Measurements from ENCODE around the gene TFF1. TPM values are rescaled to one million over a fixed set of nuclear protein-coding genes. Genes with fewer than 3 reads are reported as not detected.

The TFF1 gene
- total RNA-seq, 2 experiments from 2014 or later = not detected

- intact Hi-C loops (cut with micrococcal nuclease; ENCODE audit: unreplicated experiment) = loop anchor here (1.0 kb wide), 1 partner anchor 199 kb away; no protein-coding TSS in a partner anchor
- H2AFZ ChIP-seq (ENCODE audit: low read length) = no peak overlapping the region
- ChIA-PET CTCF (ENCODE audit: unreplicated experiment) (interaction anchor here (0.5 kb wide), 1 partner anchor 53 kb away, joined by 3 read pairs; no protein-coding TSS in a partner anchor), POLR2A (no interaction called here)
- H3K36me3 ChIP-seq (ENCODE audit: insufficient read depth, low read length) = no peaks in the 10 kb centered on the region
- 0 out of 2 replicates have a peak, but pooled peaks cover 5% of the 10 kb centered on the region for H3K9me3 ChIP-seq (ENCODE audit: low read length)
- H3K27ac ChIP-seq (ENCODE audit: low read depth, low read length, poor library complexity, severe bottlenecking) = no peak overlapping the region
- TF ChIP-seq EZH2phosphoT487 (IDR thresholded peaks at IDR 0.05; ENCODE audit: borderline replicate concordance, low read depth, low read length) (no peak), CTCF (conservative IDR thresholded peaks at IDR 0.05; ENCODE audit: low read length) (peak; percentile 83)
- H4K20me1 ChIP-seq (ENCODE audit: insufficient read depth, low read length) = no peaks in the 10 kb centered on the region
- H3K4me1 ChIP-seq (ENCODE audit: insufficient read depth, low read length, poor library complexity, severe bottlenecking) = peaks cover 6% of the 10 kb centered on the region
- no peak overlapping the region for H3K4me3 ChIP-seq (ENCODE audit: low read depth, low read length, poor library complexity, severe bottlenecking)
- H3K79me2 ChIP-seq (ENCODE audit: insufficient read depth, low read depth, low read length) = no peaks in the 10 kb centered on the region
- no TSS peak for BruUV-seq (replicated peaks)
- no peaks in the 10 kb centered on the region for H3K9me2 ChIP-seq (ENCODE audit: insufficient read depth, low read length)
- H3K4me2 ChIP-seq (ENCODE audit: low read length) = no peak overlapping the region
- peak; percentile 69 for DNase-seq (ENCODE audit: low spot score)
Measured at GRCh38 chr21:42337830-42338728, 28.3 kb downstream of the TFF1 start.

- Histone ChIP-seq H2AFZ (ENCODE audit: low read length) (no peak overlapping the region), H4K20me1 (ENCODE audit: insufficient read depth, low read length) (no peaks in the 10 kb centered on the region), H3K9me2 (ENCODE audit: insufficient read depth, low read length) (no peaks in the 10 kb centered on the region), H3K79me2 (ENCODE audit: insufficient read depth, low read depth, low read length) (no peaks in the 10 kb centered on the region), H3K4me1 (ENCODE audit: insufficient read depth, low read length, poor library complexity, severe bottlenecking) (peaks cover 6% of the 10 kb centered on the region), H3K4me2 (ENCODE audit: low read length) (no peak overlapping the region), H3K9me3 (ENCODE audit: low read length) (0 out of 2 replicates have a peak, but pooled peaks cover 6% of the 10 kb centered on the region), H3K4me3 (ENCODE audit: low read depth, low read length, poor library complexity, severe bottlenecking) (no peak overlapping the region), H3K27ac (ENCODE audit: low read depth, low read length, poor library complexity, severe bottlenecking) (no peak overlapping the region), H3K36me3 (ENCODE audit: insufficient read depth, low read length) (no peaks in the 10 kb centered on the region)
- DNase-seq (ENCODE audit: low spot score) = no peak
- ChIA-PET CTCF (ENCODE audit: unreplicated experiment) (no interaction called here), POLR2A (no interaction called here)
- BruUV-seq (replicated peaks) = no TSS peak
- no peak for TF ChIP-seq EZH2phosphoT487 (IDR thresholded peaks at IDR 0.05; ENCODE audit: borderline replicate concordance, low read depth, low read length)
- no peak for TF ChIP-seq CTCF (conservative IDR thresholded peaks at IDR 0.05; ENCODE audit: low read length)
- intact Hi-C loops (cut with micrococcal nuclease; ENCODE audit: unreplicated experiment) = loop anchor here (1.0 kb wide), 1 partner anchor 200 kb away; no protein-coding TSS in a partner anchor
Measured at GRCh38 chr21:42337276-42337675, 29.1 kb downstream of the TFF1 start.
